SU-DHL-6 (cell line): Measurements from ENCODE around the gene ANO2.

Experiments
- H2AFZ ChIP-seq: fragments of 200-600 bp; sonication (generic); 2 replicates; pipeline ENCODE4 v1.6.1; 2014; ENCODE audit warnings: low read depth, mild to moderate bottlenecking, moderate library complexity, mixed read lengths, antibody characterized with exemption, low read length; ENCODE audit not compliant: severe bottlenecking
- H3F3A ChIP-seq: fragments of 200-600 bp; shearing (Covaris generic); 2 replicates; pipeline ENCODE4 v1.6.0; 2016; ENCODE audit warnings: antibody characterized with exemption, mild to moderate bottlenecking; ENCODE audit not compliant: insufficient read depth
- H3K27ac ChIP-seq: fragments of 200-600 bp; sonication (generic); 2 replicates; pipeline ENCODE4 v1.5.1; 2016; ENCODE audit warnings: low read depth, mild to moderate bottlenecking, low read length, moderate library complexity, mixed read lengths
- H3K27me3 ChIP-seq: fragments of 200-600 bp; sonication (generic), shearing (Covaris generic); 2 replicates; pipeline ENCODE4 v1.6.0; 2014; ENCODE audit warnings: mild to moderate bottlenecking, low read length
- H3K36me3 ChIP-seq: fragments of 200-600 bp; sonication (generic); 2 replicates; pipeline ENCODE4 v1.6.1; 2014; ENCODE audit warnings: mild to moderate bottlenecking, low read length, mixed read lengths
- H3K4me2 ChIP-seq: fragments of 300-600, 200-600 bp; shearing (Covaris generic), sonication (generic); 2 replicates; pipeline ENCODE4 v1.6.0; 2014; ENCODE audit warnings: low read length, low read depth, mild to moderate bottlenecking; ENCODE audit not compliant: poor library complexity, severe bottlenecking
- H3K4me3 ChIP-seq: fragments of 200-600 bp; sonication (generic); 2 replicates; pipeline ENCODE4 v1.5.1; 2014; ENCODE audit warnings: antibody characterized with exemption, low read length, mild to moderate bottlenecking, mixed read lengths; ENCODE audit not compliant: insufficient read depth, poor library complexity, severe bottlenecking
- H3K79me2 ChIP-seq: fragments of 200-600 bp; sonication (generic); 2 replicates; pipeline ENCODE4 v1.6.1; 2014; ENCODE audit warnings: mild to moderate bottlenecking, low read length, moderate library complexity; ENCODE audit not compliant: insufficient read depth
- H3K9ac ChIP-seq: fragments of 200-600 bp; sonication (generic); 2 replicates; pipeline ENCODE4 v1.7.0; 2014; ENCODE audit warnings: mild to moderate bottlenecking, low read length
- H3K9me2 ChIP-seq: fragments of 200-600 bp; sonication (generic); replicated peaks from 2 replicates; pipeline ENCODE4 v1.6.1; 2014; ENCODE audit warnings: low read length; ENCODE audit not compliant: insufficient read depth
- H3K9me3 ChIP-seq: fragments of 200-600 bp; sonication (generic); 2 replicates; pipeline ENCODE4 v1.6.1; 2014; ENCODE audit warnings: low read length, mixed read lengths; ENCODE audit not compliant: insufficient read depth
- H4K20me1 ChIP-seq: fragments of 200-600 bp; sonication (generic); 2 replicates; pipeline ENCODE4 v1.6.1; 2014; ENCODE audit warnings: low read depth, mild to moderate bottlenecking, antibody characterized with exemption, low read length, moderate library complexity, mixed read lengths
- CTCF ChIP-seq: fragments of 200-600 bp; sonication (generic); IDR thresholded peaks from one replicate; pipeline ENCODE4 v1.5.1; 2017; ENCODE audit warnings: antibody characterized with exemption, mild to moderate bottlenecking, low read length, moderate library complexity; ENCODE audit not compliant: insufficient read depth, poor library complexity, severe bottlenecking
- EZH2phosphoT487 ChIP-seq: fragments of 200-600 bp; sonication (generic), shearing (Covaris generic); conservative IDR thresholded peaks from 2 replicates; pipeline ENCODE4 v1.6.1; 2018; ENCODE audit warnings: mild to moderate bottlenecking, antibody characterized with exemption, low read length, moderate library complexity, mixed read lengths

The ANO2 gene

GRCh38 chr12:5694759-5695409 lies 250.2 kb downstream of the ANO2 start:
- Histone ChIP-seq H3K9me3 (no peaks in the 10 kb centered on the region), H3K27ac (no peak overlapping the region), H3K79me2 (no peaks in the 10 kb centered on the region), H3F3A (no peaks in the 10 kb centered on the region), H3K4me3 (no peak overlapping the region), H3K36me3 (no peaks in the 10 kb centered on the region), H2AFZ (no peak overlapping the region), H3K4me2 (no peak overlapping the region), H3K9me2 (no peaks in the 10 kb centered on the region), H4K20me1 (no peaks in the 10 kb centered on the region), H3K27me3 (no peaks in the 10 kb centered on the region), H3K9ac (no peak overlapping the region)
- TF ChIP-seq CTCF = no peak
- no peak for TF ChIP-seq EZH2phosphoT487

DNA sequence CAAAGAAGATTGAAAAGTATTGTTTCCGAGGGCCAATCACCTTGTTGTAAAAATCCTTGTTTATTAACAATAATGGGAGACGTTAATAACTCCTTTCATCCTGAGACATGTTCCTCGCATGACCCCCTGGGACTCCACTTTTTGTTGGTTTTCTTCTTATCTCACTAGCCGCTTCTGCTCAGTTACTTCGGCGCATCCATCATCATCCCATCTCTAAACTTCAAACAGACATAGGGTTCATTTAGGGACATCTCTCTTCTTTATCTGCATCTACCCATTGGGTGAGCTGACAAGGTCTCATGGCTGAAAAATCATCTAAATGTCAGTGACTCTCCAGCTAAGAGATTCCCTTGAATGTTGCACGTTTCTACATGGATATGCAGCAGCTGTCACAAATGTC lies 252.2 kb downstream of the ANO2 start:
- Histone ChIP-seq H3K9me2 (no peaks in the 10 kb centered on the region), H3K27ac (no peak overlapping the region), H3K4me2 (no peak overlapping the region), H3K27me3 (no peaks in the 10 kb centered on the region), H3K36me3 (no peaks in the 10 kb centered on the region), H4K20me1 (no peaks in the 10 kb centered on the region), H3F3A (no peaks in the 10 kb centered on the region), H3K9ac (no peak overlapping the region), H3K4me3 (no peak overlapping the region), H3K79me2 (no peaks in the 10 kb centered on the region), H3K9me3 (no peaks in the 10 kb centered on the region), H2AFZ (no peak overlapping the region)
- TF ChIP-seq EZH2phosphoT487 (no peak), CTCF (no peak)

DNA sequence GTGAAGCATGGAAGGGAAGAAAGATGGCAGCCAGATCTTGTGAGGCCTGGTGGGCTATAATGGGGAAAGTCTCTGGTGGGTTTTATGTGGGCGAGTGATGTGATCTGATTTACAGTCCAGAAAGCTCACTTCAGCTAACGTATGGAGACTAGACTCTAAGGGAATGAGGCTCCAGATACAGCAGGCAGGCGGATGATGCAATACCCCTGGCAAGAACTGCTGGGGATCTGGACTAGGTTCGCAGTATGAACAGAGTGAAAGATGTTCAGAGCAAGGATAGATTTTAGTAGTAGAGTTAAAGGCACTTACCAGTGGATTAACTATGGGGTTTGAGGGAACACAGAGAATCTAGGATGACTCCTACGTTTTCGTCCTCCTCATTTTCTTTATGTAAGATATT lies 253.1 kb downstream of the ANO2 start:
- no peak for TF ChIP-seq EZH2phosphoT487
- no peak for TF ChIP-seq CTCF
- H3K4me2 ChIP-seq = no peak overlapping the region
- no peaks in the 10 kb centered on the region for H3K9me3 ChIP-seq
- H3K36me3 ChIP-seq = no peaks in the 10 kb centered on the region
- H2AFZ ChIP-seq = no peak overlapping the region
- H4K20me1 ChIP-seq = no peaks in the 10 kb centered on the region
- no peak overlapping the region for H3K27ac ChIP-seq
- H3K9me2 ChIP-seq = no peaks in the 10 kb centered on the region
- no peak overlapping the region for H3K9ac ChIP-seq
- H3K79me2 ChIP-seq = no peaks in the 10 kb centered on the region
- no peaks in the 10 kb centered on the region for H3K27me3 ChIP-seq
- no peak overlapping the region for H3K4me3 ChIP-seq
- no peaks in the 10 kb centered on the region for H3F3A ChIP-seq
